IMR-90 (cell line): ENCODE data around the gene ARL10. TPM values are rescaled to one million over a fixed set of nuclear protein-coding genes. Genes with fewer than 3 reads are reported as not detected.

ENCODE experiments used
- ATAC-seq: fragments of 200-7000 bp; cut with Tn5 transposase; 2 replicates; pipeline ENCODE4 v1.9.1; 2020; ENCODE audit warnings: low read depth, mild to moderate bottlenecking, moderate library complexity
- BruUV-seq: library from RNA; stranded (reverse); fragments of 400-500 nt; replicated peaks from 2 replicates; lab custom pipeline; 2021; lab: Mats Ljungman, UMichigan
- CTCF ChIA-PET: fragments of 300-600 bp; formaldehyde crosslinking; extraction: SDS; loops from one replicate; lab custom pipeline; 2021; ENCODE audit warnings: antibody characterized with exemption; lab: Yijun Ruan, JAX
- POLR2A ChIA-PET: fragments of 300-600 bp; sonication (Branson Sonifier 250); formaldehyde crosslinking; loops from one replicate; lab custom pipeline; 2022; ENCODE audit warnings: antibody characterized with exemption; ENCODE audit not compliant: unreplicated experiment; lab: Charles Lee
- DNase-seq: peaks from one replicate; pipeline ENCODE4 v3.0.0; 2013
- H2AFZ ChIP-seq: replicated peaks from 2 replicates; pipeline ENCODE3; 2013; ENCODE audit warnings: low read length, mild to moderate bottlenecking; ENCODE audit not compliant: poor library complexity
- H2AK5ac ChIP-seq: 2 replicates; pipeline ENCODE4 v1.6.1; 2013; ENCODE audit warnings: low read depth, low read length, inconsistent platforms
- H2AK9ac ChIP-seq: replicated peaks from 2 replicates; pipeline ENCODE3; 2013; ENCODE audit warnings: mild to moderate bottlenecking, low read depth, low read length, moderate library complexity; ENCODE audit not compliant: poor library complexity
- H2BK120ac ChIP-seq: 2 replicates; pipeline ENCODE4 v1.6.1; 2013; ENCODE audit warnings: low read depth, low read length, inconsistent platforms
- H2BK15ac ChIP-seq: 3 replicates; pipeline ENCODE4 v1.6.1; 2013; ENCODE audit warnings: low read depth, low read length, inconsistent platforms
- H2BK20ac ChIP-seq: 2 replicates; pipeline ENCODE4 v1.6.1; 2013; ENCODE audit warnings: low read depth, mild to moderate bottlenecking, inconsistent platforms, low read length, moderate library complexity
- H2BK5ac ChIP-seq: 2 replicates; pipeline ENCODE4 v1.6.1; 2013; ENCODE audit warnings: mild to moderate bottlenecking, low read depth, low read length, inconsistent platforms; ENCODE audit not compliant: poor library complexity, severe bottlenecking
- H3K14ac ChIP-seq: replicated peaks from 2 replicates; pipeline ENCODE4 v1.6.1; 2013; ENCODE audit warnings: low read depth, low read length, inconsistent platforms
- H3K18ac ChIP-seq: 2 replicates; pipeline ENCODE4 v1.6.1; 2013; ENCODE audit warnings: low read depth, low read length, control low read depth
- H3K23ac ChIP-seq: 2 replicates; pipeline ENCODE4 v1.6.1; 2013; ENCODE audit warnings: low read depth, low read length, inconsistent platforms
- H3K27ac ChIP-seq: 2 replicates; pipeline ENCODE4 v1.5.1; 2013; ENCODE audit warnings: mild to moderate bottlenecking, control low read depth, low read length; ENCODE audit not compliant: insufficient read depth
- H3K27me3 ChIP-seq: 2 replicates; pipeline ENCODE4 v1.6.1; 2013; ENCODE audit warnings: low read length; ENCODE audit not compliant: control insufficient read depth, insufficient read depth
- H3K36me3 ChIP-seq: 2 replicates; pipeline ENCODE4 v1.6.1; 2013; ENCODE audit warnings: low read length, mixed read lengths; ENCODE audit not compliant: control insufficient read depth, insufficient read depth
- H3K4ac ChIP-seq: 2 replicates; pipeline ENCODE4 v1.6.1; 2013; ENCODE audit warnings: low read depth, low read length, inconsistent platforms
- H3K4me1 ChIP-seq: 2 replicates; pipeline ENCODE4 v1.6.1; 2013; ENCODE audit warnings: low read length, mixed read lengths; ENCODE audit not compliant: control insufficient read depth, insufficient read depth
- H3K4me2 ChIP-seq: 2 replicates; pipeline ENCODE4 v1.6.1; 2013; ENCODE audit warnings: low read depth, mild to moderate bottlenecking, control low read depth, low read length, moderate library complexity
- H3K4me3 ChIP-seq: 2 replicates; pipeline ENCODE4 v1.5.1; 2013; ENCODE audit warnings: low read depth, mild to moderate bottlenecking, control low read depth, low read length, moderate library complexity; ENCODE audit not compliant: insufficient read depth
- H3K56ac ChIP-seq: 2 replicates; pipeline ENCODE4 v1.6.1; 2013; ENCODE audit warnings: low read length, inconsistent platforms; ENCODE audit not compliant: insufficient read depth; ENCODE audit errors: extremely low read depth
- H3K79me1 ChIP-seq, 2 experiments: 2 replicates each; pipeline ENCODE4 v1.6.1; 2013; ENCODE audit warnings: low read length in 2 of 2, inconsistent platforms in 1 of 2, low read depth in 1 of 2
- H3K9ac ChIP-seq: 2 replicates; pipeline ENCODE4 v1.6.1; 2013; ENCODE audit warnings: low read depth, low read length, control low read depth
- H3K9me1 ChIP-seq: 2 replicates; pipeline ENCODE4 v1.6.1; 2013; ENCODE audit warnings: low read length, inconsistent platforms; ENCODE audit not compliant: insufficient read depth
- H3K9me3 ChIP-seq: 2 replicates; pipeline ENCODE4 v1.6.1; 2013; ENCODE audit warnings: low read length; ENCODE audit not compliant: control insufficient read depth, insufficient read depth
- H4K20me1 ChIP-seq: 2 replicates; pipeline ENCODE4 v1.6.1; 2013; ENCODE audit warnings: low read length, inconsistent platforms; ENCODE audit not compliant: insufficient read depth
- H4K5ac ChIP-seq: 2 replicates; pipeline ENCODE4 v1.6.1; 2013; ENCODE audit warnings: mild to moderate bottlenecking, low read depth, low read length, control low read depth
- H4K8ac ChIP-seq, 2 experiments: 2 replicates each; pipeline ENCODE4 v1.6.1; 2013; ENCODE audit warnings: low read depth in 2 of 2, low read length in 2 of 2, control low read depth in 1 of 2, inconsistent platforms in 1 of 2
- H4K91ac ChIP-seq: 2 replicates; pipeline ENCODE4 v1.6.1; 2013; ENCODE audit warnings: low read depth, low read length, inconsistent platforms; ENCODE audit not compliant: insufficient read depth
- BHLHE40 ChIP-seq: fragments of 150-350 bp; IDR thresholded peaks from 2 replicates; pipeline ENCODE4 v1.6.1; 2016; ENCODE audit warnings: mild to moderate bottlenecking, low read depth, low read length
- CEBPB ChIP-seq: IDR thresholded peaks from 2 replicates; pipeline ENCODE4 v1.6.1; 2012; ENCODE audit warnings: low read depth, low read length, improper control_type of control experiment
- CHD1 ChIP-seq: IDR thresholded peaks from 2 replicates; pipeline ENCODE4 v1.6.1; 2012; ENCODE audit warnings: low read depth, low read length, improper control_type of control experiment
- CTCF ChIP-seq: conservative IDR thresholded peaks from 2 replicates; pipeline ENCODE4 v1.5.1; 2012; ENCODE audit warnings: mild to moderate bottlenecking, low read depth, low read length, improper control_type of control experiment
- MAZ ChIP-seq: IDR thresholded peaks from 2 replicates; pipeline ENCODE4 v1.6.1; 2012; ENCODE audit warnings: low read depth, mild to moderate bottlenecking, low read length, improper control_type of control experiment, moderate library complexity, borderline replicate concordance
- NFE2L2 ChIP-seq: fragments of 150-350 bp; IDR thresholded peaks from 2 replicates; pipeline ENCODE4 v1.6.1; 2016; ENCODE audit warnings: low read depth, mild to moderate bottlenecking, low read length
- POLR2A ChIP-seq: IDR thresholded peaks from 2 replicates; pipeline ENCODE4 v1.6.1; 2012; ENCODE audit warnings: mild to moderate bottlenecking, low read depth, low read length
- RAD21 ChIP-seq: IDR thresholded peaks from 2 replicates; pipeline ENCODE4 v1.6.1; 2012; ENCODE audit warnings: low read length, improper control_type of control experiment
- RCOR1 ChIP-seq: IDR thresholded peaks from 2 replicates; pipeline ENCODE4 v1.6.1; 2012; ENCODE audit warnings: mild to moderate bottlenecking, low read length, improper control_type of control experiment; ENCODE audit not compliant: insufficient replicate concordance
- USF2 ChIP-seq: fragments of 150-350 bp; IDR thresholded peaks from 2 replicates; pipeline ENCODE4 v1.6.1; 2017; ENCODE audit warnings: mild to moderate bottlenecking, antibody characterized with exemption, low read length, low read depth
- WGBS, 2 experiments: methylation state at CpG; one replicate each; pipeline versions ENCODE4 v1.1.5 to v1.1.7; 2013; ENCODE audit warnings: missing lambda C conversion rate in 2 of 2; ENCODE audit not compliant: insufficient read length in 1 of 2; ENCODE audit errors: extremely low coverage in 2 of 2; 5-methylcytosine and 5-hydroxymethylcytosine counted together
- dilution Hi-C: fragments of 300-500 bp; cut with HindIII; formaldehyde crosslinking; loops from one replicate; pipeline ENCODE4 v1.14.3; 2018; ENCODE audit warnings: low sequenced_read_pairs; ENCODE audit not compliant: unreplicated experiment
- in situ Hi-C: fragments of 300-500 bp; cut with MboI; formaldehyde crosslinking; loops from 3 replicates; pipeline ENCODE4 v1.14.3; 2019; ENCODE audit warnings: low sequenced_read_pairs, inconsistent platforms, mixed read lengths
- intact Hi-C: fragments of 100-400 bp; cut with micrococcal nuclease; formaldehyde crosslinking; loops from 2 replicates; pipeline ENCODE4 v1.10.0; 2022
- polyA plus RNA-seq, 3 experiments: library from polyadenylated mRNA; depleted of rRNA; stranded (reverse); fragments of >200 nt; gene quantifications; 2 replicates each; pipeline ENCODE4 v1.2.3, GENCODE V29; 2012; ENCODE audit warnings: low replicate concordance in 1 of 3
- total RNA-seq: library from RNA; depleted of rRNA; stranded (reverse); fragments of >200 nt; gene quantifications from 2 replicates; pipeline ENCODE4 v1.2.3, GENCODE V29; 2012

Gene ARL10
- total and polyA plus RNA-seq, 2 of the 4 experiments (the other 2 are of a cell fraction) = 3.6 to 6.0 TPM

- WGBS, 2 experiments = no CpG with 5 or more reads among the region's 3 CpGs
- ATAC-seq = no peak
- TF ChIP-seq CHD1 = no peak
- no peak for TF ChIP-seq MAZ
- TF ChIP-seq CEBPB = no peak
- no peak for TF ChIP-seq NFE2L2
- TF ChIP-seq USF2 = no peak
- no peak for TF ChIP-seq POLR2A
- no peak for TF ChIP-seq CTCF
- TF ChIP-seq RAD21 = no peak
- TF ChIP-seq BHLHE40 = no peak
- no peak for TF ChIP-seq RCOR1
- Histone ChIP-seq H3K23ac (no peak overlapping the region), H3K79me1 (no peaks in the 10 kb centered on the region), H2BK15ac (no peak overlapping the region), H3K18ac (no peak overlapping the region), H3K9ac (no peak overlapping the region), H2BK20ac (no peak overlapping the region), H2AK9ac (no peak overlapping the region), H3K36me3 (peaks cover 11% of the 10 kb centered on the region), H3K27me3 (no peaks in the 10 kb centered on the region), H3K4me1 (no peaks in the 10 kb centered on the region), H4K8ac (no peak overlapping the region), H3K27ac (no peak overlapping the region), H3K14ac (no peak overlapping the region), H3K4me2 (no peak overlapping the region), H3K4me3 (no peak overlapping the region), H4K5ac (no peak overlapping the region), H2AK5ac (no peak overlapping the region), H3K9me3 (no peaks in the 10 kb centered on the region), H2AFZ (no peak overlapping the region), H3K9me1 (0 out of 2 replicates have a peak, but pooled peaks cover 5% of the 10 kb centered on the region), H4K20me1 (no peaks in the 10 kb centered on the region), H4K91ac (no peak overlapping the region), H3K56ac (no peak overlapping the region), H3K4ac (no peak overlapping the region), H2BK5ac (no peak overlapping the region), H2BK120ac (no peak overlapping the region)
- dilution Hi-C loops (no loop called here), in situ Hi-C loops (no loop called here), intact Hi-C loops (no loop called here)
- ChIA-PET POLR2A (no interaction called here), CTCF (no interaction called here)
- BruUV-seq = no TSS peak
- DNase-seq = no peak
These were observed 44.7 kb upstream of the ARL10 start for GRCh38 chr5:176320577-176320976.
